ENCODE data around the gene METAP1D. TPM values are rescaled to one million over a fixed set of nuclear protein-coding genes. Genes with fewer than 3 reads are reported as not detected.
A peak's percentile ranks its signal among the peaks of the same experiment; 100 is the strongest.

Gene METAP1D
- polyA plus RNA-seq, 1 of the 3 experiments (the other 2 are of a cell fraction): 10.3 TPM

- no peaks in the 10 kb centered on the region for H3K79me2 ChIP-seq (ENCODE audit: insufficient read depth)
- H3K9me2 ChIP-seq: no peaks in the 10 kb centered on the region
- H3K27ac ChIP-seq (ENCODE audit: low read depth in 2 of 2, low read length in 1 of 2): no peak overlapping the region
- DNase-seq: peak; percentile 93
- no peaks in the 10 kb centered on the region for H3K36me3 ChIP-seq (replicated peaks in 1 of 2; ENCODE audit: control insufficient read depth in 1 of 2, insufficient read depth in 2 of 2, low read length in 1 of 2)
- WGBS (ENCODE audit: low lambda C conversion rate): 3% methylated on average over 9 of the region's 76 CpGs
- peak overlapping the region; percentile 39; the same call in 1 of the 2 replicates for H3K9ac ChIP-seq
- POLR2A ChIA-PET: no interaction called here
- no peaks in the 10 kb centered on the region for H4K20me1 ChIP-seq (ENCODE audit: insufficient read depth)
- peaks cover 0 to 18% of the 10 kb centered on the region in 2 experiments; a peak in 1 of 4 replicates for H3K4me1 ChIP-seq (ENCODE audit: control insufficient read depth in 1 of 2, insufficient read depth in 2 of 2, low read depth in 1 of 2, low read length in 1 of 2)
- no peak for TF ChIP-seq FOXM1 (IDR thresholded peaks at IDR 0.05; ENCODE audit: low read depth)
- no peak for TF ChIP-seq USF1 (IDR thresholded peaks at IDR 0.05; ENCODE audit: borderline replicate concordance, low read depth)
- no peak for TF ChIP-seq SMC3 (IDR thresholded peaks at IDR 0.05; ENCODE audit: low read depth, low read length)
- TF ChIP-seq MAX (IDR thresholded peaks at IDR 0.05; ENCODE audit: low read depth): peak; percentile 40; the same call in 1 of the 2 replicates
- TF ChIP-seq ELF1 (IDR thresholded peaks at IDR 0.05): no peak
- TF ChIP-seq TAF1 (IDR thresholded peaks at IDR 0.05; ENCODE audit: borderline replicate concordance, low read depth, low read length): no peak
- no peak for TF ChIP-seq MEF2A (IDR thresholded peaks at IDR 0.05; ENCODE audit: borderline replicate concordance, low read depth)
- no peak for TF ChIP-seq EP300 (IDR thresholded peaks at IDR 0.05; ENCODE audit: borderline replicate concordance in 1 of 2, low read depth in 1 of 2, low read length in 1 of 2)
- TF ChIP-seq CHD2 (IDR thresholded peaks at IDR 0.05; ENCODE audit: low read length, partially characterized antibody): no peak
- peak overlapping the region; percentile 97 for H3K4me2 ChIP-seq
- H2AFZ ChIP-seq (ENCODE audit: low read depth): peak overlapping the region; percentile 89
- no peaks in the 10 kb centered on the region for H3F3A ChIP-seq (replicated peaks; ENCODE audit: insufficient read depth)
- H3K27me3 ChIP-seq (ENCODE audit: insufficient read depth): peaks cover 74% of the 10 kb centered on the region
- no peaks in the 10 kb centered on the region for H3K9me3 ChIP-seq
- CTCF ChIA-PET: interaction anchor here (1.6 to 2.9 kb wide), 4 partner anchors 10 to 17 kb away, joined by 5 to 14 read pairs (median 7); partner anchors contain the start of gene DLX2
- peak overlapping the region; percentile 48 to 65 for H3K4me3 ChIP-seq (ENCODE audit: low read depth in 2 of 2, low read length in 1 of 2)
These were observed 85.1 kb downstream of the METAP1D start for GRCh38 chr2:172084645-172085459.

DNA sequence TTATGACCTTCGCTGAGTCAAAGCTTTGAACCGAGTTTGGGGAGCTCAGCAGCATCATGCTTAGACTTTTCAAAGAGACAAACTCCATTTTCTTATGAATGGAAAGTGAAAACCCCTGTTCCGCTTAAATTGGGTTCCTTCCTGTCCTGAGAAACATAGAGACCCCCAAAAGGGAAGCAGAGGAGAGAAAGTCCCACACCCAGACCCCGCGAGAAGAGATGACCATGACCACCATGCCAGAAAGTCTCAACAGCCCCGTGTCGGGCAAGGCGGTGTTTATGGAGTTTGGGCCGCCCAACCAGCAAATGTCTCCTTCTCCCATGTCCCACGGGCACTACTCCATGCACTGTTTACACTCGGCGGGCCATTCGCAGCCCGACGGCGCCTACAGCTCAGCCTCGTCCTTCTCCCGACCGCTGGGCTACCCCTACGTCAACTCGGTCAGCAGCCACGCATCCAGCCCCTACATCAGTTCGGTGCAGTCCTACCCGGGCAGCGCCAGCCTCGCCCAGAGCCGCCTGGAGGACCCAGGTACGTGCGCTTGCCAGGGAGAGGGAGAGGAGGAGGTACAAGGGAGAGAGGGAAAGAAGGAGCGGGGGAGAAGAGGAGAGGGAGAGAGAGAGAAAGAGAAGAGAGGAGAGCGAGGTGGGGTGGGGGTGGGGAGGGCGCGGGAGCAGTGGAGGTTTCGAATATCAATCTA, 85.9 kb downstream of the METAP1D start, which contains the start of gene DLX1:
DLX1 (plus strand) TSS at position 48 of the 700 bp plus-strand sequence; CDS start at position 219, 171 bp downstream.
- peak; percentile 71 for DNase-seq
- H3F3A ChIP-seq (replicated peaks; ENCODE audit: insufficient read depth): no peaks in the 10 kb centered on the region
- peaks cover 0 to 18% of the 10 kb centered on the region in 2 experiments; a peak in 1 of 4 replicates for H3K4me1 ChIP-seq (ENCODE audit: control insufficient read depth in 1 of 2, insufficient read depth in 2 of 2, low read depth in 1 of 2, low read length in 1 of 2)
- H3K9ac ChIP-seq: peak within 1 kb of the TSS; percentile 39; the same call in 1 of the 2 replicates
- ChIA-PET POLR2A (no interaction called here), CTCF (interaction anchor here (0.7 to 2.9 kb wide), 5 partner anchors 10 to 388 kb away, joined by 3 to 14 read pairs (median 5); partner anchors contain the start of gene DLX2)
- 3% methylated on average over 31 of the region's 34 CpGs for WGBS (ENCODE audit: low lambda C conversion rate)
- H3K9me2 ChIP-seq: no peaks in the 10 kb centered on the region
- no peaks in the 10 kb centered on the region for H3K79me2 ChIP-seq (ENCODE audit: insufficient read depth)
- peaks cover 82% of the 10 kb centered on the region for H3K27me3 ChIP-seq (ENCODE audit: insufficient read depth)
- H3K4me3 ChIP-seq (ENCODE audit: low read depth in 2 of 2, low read length in 1 of 2): peak within 1 kb of the TSS; percentile 48 to 65
- H2AFZ ChIP-seq (ENCODE audit: low read depth): peak within 1 kb of the TSS; percentile 89
- H3K9me3 ChIP-seq: no peaks in the 10 kb centered on the region
- no peaks in the 10 kb centered on the region for H4K20me1 ChIP-seq (ENCODE audit: insufficient read depth)
- H3K36me3 ChIP-seq (replicated peaks in 1 of 2; ENCODE audit: control insufficient read depth in 1 of 2, insufficient read depth in 2 of 2, low read length in 1 of 2): no peaks in the 10 kb centered on the region
- no peak for TF ChIP-seq TCF12 (IDR thresholded peaks at IDR 0.05)
- TF ChIP-seq, protein P1, sequence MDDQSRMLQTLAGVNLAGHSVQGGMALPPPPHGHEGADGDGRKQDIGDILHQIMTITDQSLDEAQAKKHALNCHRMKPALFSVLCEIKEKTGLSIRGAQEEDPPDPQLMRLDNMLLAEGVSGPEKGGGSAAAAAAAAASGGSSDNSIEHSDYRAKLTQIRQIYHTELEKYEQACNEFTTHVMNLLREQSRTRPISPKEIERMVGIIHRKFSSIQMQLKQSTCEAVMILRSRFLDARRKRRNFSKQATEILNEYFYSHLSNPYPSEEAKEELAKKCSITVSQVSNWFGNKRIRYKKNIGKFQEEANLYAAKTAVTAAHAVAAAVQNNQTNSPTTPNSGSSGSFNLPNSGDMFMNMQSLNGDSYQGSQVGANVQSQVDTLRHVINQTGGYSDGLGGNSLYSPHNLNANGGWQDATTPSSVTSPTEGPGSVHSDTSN (IDR thresholded peaks at IDR 0.05): no peak
- no peak for TF ChIP-seq TAF1 (IDR thresholded peaks at IDR 0.05; ENCODE audit: borderline replicate concordance, low read depth, low read length)
- no peak for TF ChIP-seq MXI1 (IDR thresholded peaks at IDR 0.05; ENCODE audit: low read depth, low read length)
- TF ChIP-seq CHD2 (IDR thresholded peaks at IDR 0.05; ENCODE audit: low read length, partially characterized antibody): peak; percentile 78
- TF ChIP-seq GABPA (IDR thresholded peaks at IDR 0.05; ENCODE audit: low read depth): no peak
- no peak for TF ChIP-seq ZBTB33 (IDR thresholded peaks at IDR 0.05; ENCODE audit: borderline replicate concordance, low read depth)
- no peak for TF ChIP-seq NRF1 (IDR thresholded peaks at IDR 0.05; ENCODE audit: low read depth, low read length)
- TF ChIP-seq SIN3A (IDR thresholded peaks at IDR 0.05; ENCODE audit: borderline replicate concordance, low read depth, low read length): 0 out of 2 replicates have a peak, but pooled peaks have one; percentile 21
- H3K4me2 ChIP-seq: peak within 1 kb of the TSS; percentile 97
- H3K27ac ChIP-seq (ENCODE audit: low read depth in 2 of 2, low read length in 1 of 2): no peak within 1 kb of the TSS

Data from SK-N-SH (cell line).